Measurements from ENCODE around the gene IFT27.

DNA sequence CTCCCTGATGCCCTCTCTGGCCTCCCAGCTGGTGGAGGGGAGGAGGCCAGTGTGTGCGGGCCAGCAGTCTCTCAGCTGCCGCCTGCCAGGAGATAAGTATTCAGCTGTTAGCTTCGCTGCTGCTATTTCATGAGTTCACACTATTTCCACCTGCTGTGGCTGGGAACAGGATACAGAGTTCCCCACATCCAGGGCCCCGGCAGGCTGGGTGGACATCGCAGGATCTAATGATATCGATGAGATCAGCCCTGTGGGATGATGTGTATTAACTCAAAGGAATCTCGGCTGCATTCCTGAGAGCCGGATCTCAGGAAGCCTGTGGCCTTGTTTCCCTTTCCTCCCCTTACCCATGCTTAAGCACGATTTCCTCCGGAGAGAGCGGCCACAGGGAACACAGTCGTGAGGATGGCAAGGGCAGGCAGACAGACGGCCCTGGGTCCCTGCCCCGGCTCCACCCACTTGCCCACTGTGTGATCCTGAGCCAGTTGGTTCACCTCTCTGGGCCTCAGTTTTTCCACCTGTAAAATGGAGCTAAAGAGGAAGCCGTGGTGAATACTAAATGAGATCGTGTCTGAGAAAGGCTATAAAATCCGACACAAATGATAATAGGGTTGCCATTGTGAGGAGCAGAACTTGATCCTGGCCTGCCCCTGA lies 47.4 kb upstream of the IFT27 start:
- TF ChIP-seq RAD21 (conservative IDR thresholded peaks at IDR 0.05) (no peak), SMC3 (conservative IDR thresholded peaks at IDR 0.05; ENCODE audit: poor library complexity) (no peak)
- TF ChIP-seq, protein P1, sequence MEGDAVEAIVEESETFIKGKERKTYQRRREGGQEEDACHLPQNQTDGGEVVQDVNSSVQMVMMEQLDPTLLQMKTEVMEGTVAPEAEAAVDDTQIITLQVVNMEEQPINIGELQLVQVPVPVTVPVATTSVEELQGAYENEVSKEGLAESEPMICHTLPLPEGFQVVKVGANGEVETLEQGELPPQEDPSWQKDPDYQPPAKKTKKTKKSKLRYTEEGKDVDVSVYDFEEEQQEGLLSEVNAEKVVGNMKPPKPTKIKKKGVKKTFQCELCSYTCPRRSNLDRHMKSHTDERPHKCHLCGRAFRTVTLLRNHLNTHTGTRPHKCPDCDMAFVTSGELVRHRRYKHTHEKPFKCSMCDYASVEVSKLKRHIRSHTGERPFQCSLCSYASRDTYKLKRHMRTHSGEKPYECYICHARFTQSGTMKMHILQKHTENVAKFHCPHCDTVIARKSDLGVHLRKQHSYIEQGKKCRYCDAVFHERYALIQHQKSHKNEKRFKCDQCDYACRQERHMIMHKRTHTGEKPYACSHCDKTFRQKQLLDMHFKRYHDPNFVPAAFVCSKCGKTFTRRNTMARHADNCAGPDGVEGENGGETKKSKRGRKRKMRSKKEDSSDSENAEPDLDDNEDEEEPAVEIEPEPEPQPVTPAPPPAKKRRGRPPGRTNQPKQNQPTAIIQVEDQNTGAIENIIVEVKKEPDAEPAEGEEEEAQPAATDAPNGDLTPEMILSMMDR (IDR thresholded peaks at IDR 0.05; ENCODE audit: poor library complexity, severe bottlenecking): no peak
